B cell (primary cell): Measurements from ENCODE around the gene BMP10. TPM values are rescaled to one million over a fixed set of nuclear protein-coding genes. Genes with fewer than 3 reads are reported as not detected.

Experiments
- ATAC-seq: fragments of 200-7000 bp; cut with Tn5 transposase; one replicate; pipeline ENCODE4 v1.10.0; 2021; ENCODE audit warnings: low read depth, mild to moderate bottlenecking, moderate number of reproducible peaks, moderate library complexity
- CTCF ChIA-PET: fragments of 350-600 bp; sonication (Branson Sonifier 250); formaldehyde crosslinking; loops from one replicate; lab custom pipeline; 2021; ENCODE audit warnings: antibody characterized with exemption, inconsistent platforms; lab: Charles Lee
- POLR2A ChIA-PET: fragments of 350-600 bp; sonication (Branson Sonifier 250); formaldehyde crosslinking; loops from one replicate; lab custom pipeline; 2021; ENCODE audit warnings: antibody characterized with exemption; lab: Charles Lee
- DNase-seq: peaks from one replicate; pipeline ENCODE4 v3.0.0; 2013
- H2AFZ ChIP-seq: 2 replicates; pipeline ENCODE4 v1.6.1; 2012; ENCODE audit warnings: mild to moderate bottlenecking, low read depth, low read length; ENCODE audit not compliant: insufficient read depth, poor library complexity, severe bottlenecking
- H3K27ac ChIP-seq, 2 donors: 1 replicate in 1 of 2; 2 replicates in 1 of 2; pipeline ENCODE4 v1.5.1; 2012 to 2013; ENCODE audit warnings: low read length in 2 of 2, mild to moderate bottlenecking in 2 of 2, moderate library complexity in 1 of 2
- H3K27me3 ChIP-seq, 4 experiments: fragments of 200-600 bp in 1 of 4; sonication (generic) in 1 of 4; replicated peaks in 1 of 4; 1 replicate in 2 of 4; 2 replicates in 2 of 4; pipeline versions ENCODE4 v1.6.1 to v1.7.0; 2013 to 2016; ENCODE audit warnings: low read length in 3 of 4, mild to moderate bottlenecking in 2 of 4, mixed read lengths in 1 of 4, moderate library complexity in 1 of 4; ENCODE audit not compliant: insufficient read depth in 4 of 4, control insufficient read depth in 3 of 4; ENCODE audit errors: control extremely low read depth in 1 of 4
- H3K36me3 ChIP-seq, 2 experiments: replicated peaks in 1 of 2; 1 replicate in 1 of 2; 2 replicates in 1 of 2; pipeline versions ENCODE4 v1.6.1 to v1.7.1; 2013; ENCODE audit warnings: low read length in 1 of 2; ENCODE audit not compliant: insufficient read depth in 2 of 2, control insufficient read depth in 1 of 2; ENCODE audit errors: control extremely low read depth in 1 of 2, extremely low read depth in 1 of 2
- H3K4me1 ChIP-seq, 2 donors: fragments of 200-600 bp in 1 of 2; sonication (generic) in 1 of 2; 1 replicate in 1 of 2; 2 replicates in 1 of 2; pipeline versions ENCODE4 v1.5.1 to v1.6.1; 2013 to 2017; ENCODE audit warnings: low read length in 2 of 2; ENCODE audit not compliant: control insufficient read depth in 2 of 2, insufficient read depth in 2 of 2
- H3K4me2 ChIP-seq: replicated peaks from 2 replicates; pipeline ENCODE3; 2012; ENCODE audit warnings: mild to moderate bottlenecking, low read depth, low read length; ENCODE audit not compliant: poor library complexity, severe bottlenecking
- H3K4me3 ChIP-seq, 5 experiments: fragments of 200-600 bp in 1 of 5; sonication (generic) in 1 of 5; 1 replicate in 3 of 5; 2 replicates in 2 of 5; pipeline versions ENCODE4 v1.5.1 to v1.7.0; 2011 to 2016; ENCODE audit warnings: low read length in 4 of 5, mild to moderate bottlenecking in 4 of 5, low read depth in 2 of 5, control low read depth in 1 of 5, moderate library complexity in 1 of 5; ENCODE audit not compliant: insufficient read depth in 1 of 5; ENCODE audit errors: control extremely low read depth in 1 of 5, extremely low read depth in 1 of 5
- H3K79me2 ChIP-seq: fragments of 200-600 bp; sonication (generic); one replicate; pipeline ENCODE4 v1.6.0; 2016; ENCODE audit warnings: low read length; ENCODE audit not compliant: control insufficient read depth, insufficient read depth
- H3K9ac ChIP-seq: fragments of 200-600 bp; sonication (generic); 2 replicates; pipeline ENCODE4 v1.6.1; 2017; ENCODE audit warnings: mild to moderate bottlenecking, low read length, moderate library complexity
- H3K9me3 ChIP-seq, 3 donors: one replicate each; pipeline versions ENCODE4 v1.6.1 to v1.7.1; 2013; ENCODE audit warnings: low read length in 2 of 3; ENCODE audit not compliant: control insufficient read depth in 2 of 3, insufficient read depth in 1 of 3; ENCODE audit errors: control extremely low read depth in 1 of 3
- H4K20me1 ChIP-seq: 2 replicates; pipeline ENCODE4 v1.6.0; 2012; ENCODE audit warnings: mild to moderate bottlenecking, low read length; ENCODE audit not compliant: insufficient read depth, control insufficient read depth, poor library complexity, severe bottlenecking
- H3K27ac Mint-ChIP-seq: one replicate; pipeline ENCODE4 v1.8.0; 2021; ENCODE audit warnings: mixed read lengths
- H3K27me3 Mint-ChIP-seq: one replicate; pipeline ENCODE4 v1.8.0; 2021; ENCODE audit warnings: mixed read lengths
- H3K4me1 Mint-ChIP-seq: one replicate; pipeline ENCODE4 v1.8.0; 2021; ENCODE audit warnings: mixed read lengths
- H3K4me3 Mint-ChIP-seq: one replicate; pipeline ENCODE4 v1.8.0; 2021; ENCODE audit warnings: mixed read lengths
- H3K9me3 Mint-ChIP-seq: one replicate; pipeline ENCODE4 v1.8.0; 2022; ENCODE audit warnings: mixed read lengths; ENCODE audit not compliant: insufficient read depth
- EZH2 ChIP-seq: IDR thresholded peaks from 2 replicates; pipeline ENCODE4 v1.6.1; 2012; ENCODE audit warnings: borderline replicate concordance, low read depth, mild to moderate bottlenecking, moderate library complexity, low read length; ENCODE audit not compliant: insufficient read depth, poor library complexity, severe bottlenecking
- WGBS: methylation state at CpG from one replicate; pipeline ENCODE4 v1.1.5; 2013; ENCODE audit warnings: missing lambda C conversion rate; ENCODE audit not compliant: insufficient coverage; 5-methylcytosine and 5-hydroxymethylcytosine counted together
- intact Hi-C: fragments of 100-400 bp; cut with micrococcal nuclease; formaldehyde crosslinking; loops from one replicate; pipeline ENCODE4 v1.10.0; 2022
- polyA plus RNA-seq: library from polyadenylated mRNA; depleted of rRNA; stranded (reverse); fragments of >200 nt; gene quantifications from 2 replicates; pipeline ENCODE4 v1.2.3, GENCODE V29; 2012
- total RNA-seq, 2 donors: library from RNA; stranded (reverse); fragments of 120-200 nt in 1 of 2; gene quantifications; 1 replicate in 1 of 2; 2 replicates in 1 of 2; pipeline versions ENCODE4 v1.2.3 to v1.2.4, GENCODE V29; 2013 to 2022
- TF ChIP-seq, protein P1 (sequence below): fragments of 200-600 bp; IDR thresholded peaks from one replicate; pipeline ENCODE4 v1.8.0; 2022; ENCODE audit warnings: antibody characterized with exemption, mild to moderate bottlenecking

BMP10 gene
- total and polyA plus RNA-seq, 2 donors (not counting 1 experiment from before 2014, with no cell fraction given), result not detected

DNA sequence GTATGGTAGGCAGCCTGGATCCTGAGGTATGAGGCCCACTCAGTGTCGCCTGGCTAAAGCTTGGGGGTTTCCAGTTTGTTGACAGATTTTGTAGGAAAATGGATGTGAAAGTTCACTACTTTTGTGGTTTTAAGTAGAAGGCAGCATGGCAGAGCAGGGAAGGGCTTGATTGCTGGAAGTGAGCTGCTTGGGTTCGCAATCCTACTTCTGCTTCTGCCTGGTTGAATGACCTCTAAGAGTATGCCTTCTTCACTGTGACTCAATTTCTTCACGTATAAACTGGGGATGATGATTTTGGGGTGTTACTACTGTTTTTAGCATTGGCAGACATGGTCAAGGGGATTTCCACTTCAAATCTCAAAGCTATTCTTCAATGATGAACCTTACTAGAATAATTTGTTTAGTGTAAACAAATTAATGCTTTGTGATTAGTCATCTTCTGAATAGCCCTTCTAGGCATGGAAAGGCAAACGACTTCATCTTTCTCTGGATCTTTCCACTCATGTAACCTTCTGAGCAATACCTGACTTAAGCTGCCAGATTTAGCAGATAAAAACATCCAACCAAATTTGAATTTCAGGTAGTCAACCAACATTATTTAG, 13.2 kb downstream of the BMP10 start:
- Mint-ChIP-seq H3K4me1 (peaks cover 17% of the 10 kb centered on the region), H3K9me3 (no peaks in the 10 kb centered on the region), H3K27ac (no peak overlapping the region), H3K27me3 (no peaks in the 10 kb centered on the region), H3K4me3 (no peak overlapping the region)
- Histone ChIP-seq H3K4me2 (no peak overlapping the region), H3K79me2 (no peaks in the 10 kb centered on the region), H3K4me3 (no peak overlapping the region), H3K27me3 (no peaks in the 10 kb centered on the region), H3K9me3 (no peaks in the 10 kb centered on the region), H3K4me1 (peaks cover 12% of the 10 kb centered on the region in 2 donors), H4K20me1 (no peaks in the 10 kb centered on the region), H3K36me3 (no peaks in the 10 kb centered on the region), H3K9ac (no peak overlapping the region), H2AFZ (no peak overlapping the region), H3K27ac (no peak overlapping the region)
- DNase-seq (peak; percentile 71), ATAC-seq (peak; percentile 84)
- intact Hi-C loops, result no loop called here
- TF ChIP-seq EZH2, result no peak
- TF ChIP-seq, protein P1, sequence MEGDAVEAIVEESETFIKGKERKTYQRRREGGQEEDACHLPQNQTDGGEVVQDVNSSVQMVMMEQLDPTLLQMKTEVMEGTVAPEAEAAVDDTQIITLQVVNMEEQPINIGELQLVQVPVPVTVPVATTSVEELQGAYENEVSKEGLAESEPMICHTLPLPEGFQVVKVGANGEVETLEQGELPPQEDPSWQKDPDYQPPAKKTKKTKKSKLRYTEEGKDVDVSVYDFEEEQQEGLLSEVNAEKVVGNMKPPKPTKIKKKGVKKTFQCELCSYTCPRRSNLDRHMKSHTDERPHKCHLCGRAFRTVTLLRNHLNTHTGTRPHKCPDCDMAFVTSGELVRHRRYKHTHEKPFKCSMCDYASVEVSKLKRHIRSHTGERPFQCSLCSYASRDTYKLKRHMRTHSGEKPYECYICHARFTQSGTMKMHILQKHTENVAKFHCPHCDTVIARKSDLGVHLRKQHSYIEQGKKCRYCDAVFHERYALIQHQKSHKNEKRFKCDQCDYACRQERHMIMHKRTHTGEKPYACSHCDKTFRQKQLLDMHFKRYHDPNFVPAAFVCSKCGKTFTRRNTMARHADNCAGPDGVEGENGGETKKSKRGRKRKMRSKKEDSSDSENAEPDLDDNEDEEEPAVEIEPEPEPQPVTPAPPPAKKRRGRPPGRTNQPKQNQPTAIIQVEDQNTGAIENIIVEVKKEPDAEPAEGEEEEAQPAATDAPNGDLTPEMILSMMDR, result no peak
- CTCF ChIA-PET, result interaction anchor here (0.8 to 2.3 kb wide), 10 partner anchors 10 to 417 kb away, joined by 3 to 8 read pairs (median 3); no protein-coding TSS in a partner anchor
- 59% methylated on average over 2 of the region's 4 CpGs for WGBS
- POLR2A ChIA-PET, result interaction anchor here (0.6 to 1.3 kb wide), 2 partner anchors 22 to 272 kb away, joined by 4 to 5 read pairs; no protein-coding TSS in a partner anchor

DNA sequence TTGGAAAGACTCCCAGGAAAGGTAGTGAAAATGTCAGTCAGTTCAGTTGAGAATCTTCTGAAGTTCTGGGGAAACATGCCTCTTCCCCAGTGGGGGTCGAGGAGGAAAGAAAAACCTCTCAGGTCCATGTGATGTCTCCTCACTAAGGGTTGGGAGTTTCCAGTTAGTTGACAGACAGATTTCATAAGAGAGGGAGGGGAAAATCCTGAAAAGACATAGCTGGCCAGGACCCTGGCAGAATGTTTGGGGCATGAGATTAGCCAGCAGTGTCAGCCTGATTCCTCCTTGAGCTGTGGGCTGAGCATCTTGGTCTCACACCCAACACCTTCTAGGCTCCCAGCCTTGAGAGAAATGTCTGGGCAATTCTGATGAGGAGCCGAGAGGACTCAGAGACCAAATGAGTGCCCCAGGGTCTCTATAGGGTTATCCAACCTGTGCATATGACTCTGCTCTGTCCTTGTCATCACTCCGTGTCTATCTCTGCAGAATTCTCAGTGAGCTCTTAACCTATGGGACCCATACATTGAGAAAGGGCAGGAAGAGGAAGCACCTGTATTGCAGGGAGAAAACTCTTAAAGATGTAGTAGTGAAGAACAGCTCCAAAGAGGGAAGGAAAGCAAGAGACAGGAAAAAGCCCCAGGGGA, 13.9 kb downstream of the BMP10 start:
- ChIA-PET CTCF (interaction anchor here (0.9 to 2.3 kb wide), 6 partner anchors 11 to 416 kb away, joined by 3 to 8 read pairs (median 4); no protein-coding TSS in a partner anchor), POLR2A (interaction anchor here (0.6 kb wide), 1 partner anchor 271 kb away, joined by 5 read pairs; no protein-coding TSS in a partner anchor)
- no peaks in the 10 kb centered on the region for H3K9me3 Mint-ChIP-seq
- no peak overlapping the region for H3K4me2 ChIP-seq
- H3K36me3 ChIP-seq, result no peaks in the 10 kb centered on the region
- H3K27me3 ChIP-seq, result no peaks in the 10 kb centered on the region
- H3K4me1 Mint-ChIP-seq, result peaks cover 17% of the 10 kb centered on the region
- no peaks in the 10 kb centered on the region for H3K79me2 ChIP-seq
- no peaks in the 10 kb centered on the region for H3K9me3 ChIP-seq
- no peak overlapping the region for H3K4me3 ChIP-seq
- peaks cover 12% of the 10 kb centered on the region in 2 donors for H3K4me1 ChIP-seq
- H2AFZ ChIP-seq, result no peak overlapping the region
- DNase-seq (no peak), ATAC-seq (no peak)
- WGBS, result 100% methylated on average over 1 of the region's 3 CpGs
- H3K27ac Mint-ChIP-seq, result no peak overlapping the region
- H3K4me3 Mint-ChIP-seq, result no peak overlapping the region
- TF ChIP-seq EZH2, result no peak
- TF ChIP-seq, protein P1, result no peak
- H3K27me3 Mint-ChIP-seq, result no peaks in the 10 kb centered on the region
- intact Hi-C loops, result no loop called here
- no peak overlapping the region for H3K9ac ChIP-seq
- no peaks in the 10 kb centered on the region for H4K20me1 ChIP-seq
- no peak overlapping the region for H3K27ac ChIP-seq
